ENCODE measurements around the gene PTPRM.

DNA sequence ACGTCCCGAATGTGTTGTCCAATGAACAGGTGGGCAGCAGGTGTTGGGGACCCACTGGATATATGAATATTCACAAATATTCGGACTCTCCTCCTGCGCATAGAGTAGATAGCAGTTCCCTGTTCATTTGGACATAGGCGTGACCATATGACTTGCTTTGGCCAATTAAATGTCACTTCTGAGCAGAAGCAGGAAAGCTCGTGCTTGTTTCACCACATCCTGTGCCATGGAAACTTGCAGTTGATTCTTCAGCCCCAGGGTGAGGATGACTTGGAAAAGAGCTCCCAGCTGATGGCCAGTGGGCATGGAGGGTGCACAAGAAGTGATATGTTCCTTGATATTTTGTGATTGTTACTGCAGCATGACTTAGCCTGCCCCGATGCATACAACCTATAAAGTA, 52.6 kb downstream of the PTPRM start:
- TF ChIP-seq CTCF (IDR thresholded peaks at IDR 0.05) (no peak), POLR2A (IDR thresholded peaks at IDR 0.05) (no peak)
